ENCODE measurements around the gene UBTD2. TPM values are rescaled to one million over a fixed set of nuclear protein-coding genes. Genes with fewer than 3 reads are reported as not detected.

Gene UBTD2
- total RNA-seq, 2 donors from 2014 or later = 30.4 to 30.5 TPM

- TF ChIP-seq, protein P1, sequence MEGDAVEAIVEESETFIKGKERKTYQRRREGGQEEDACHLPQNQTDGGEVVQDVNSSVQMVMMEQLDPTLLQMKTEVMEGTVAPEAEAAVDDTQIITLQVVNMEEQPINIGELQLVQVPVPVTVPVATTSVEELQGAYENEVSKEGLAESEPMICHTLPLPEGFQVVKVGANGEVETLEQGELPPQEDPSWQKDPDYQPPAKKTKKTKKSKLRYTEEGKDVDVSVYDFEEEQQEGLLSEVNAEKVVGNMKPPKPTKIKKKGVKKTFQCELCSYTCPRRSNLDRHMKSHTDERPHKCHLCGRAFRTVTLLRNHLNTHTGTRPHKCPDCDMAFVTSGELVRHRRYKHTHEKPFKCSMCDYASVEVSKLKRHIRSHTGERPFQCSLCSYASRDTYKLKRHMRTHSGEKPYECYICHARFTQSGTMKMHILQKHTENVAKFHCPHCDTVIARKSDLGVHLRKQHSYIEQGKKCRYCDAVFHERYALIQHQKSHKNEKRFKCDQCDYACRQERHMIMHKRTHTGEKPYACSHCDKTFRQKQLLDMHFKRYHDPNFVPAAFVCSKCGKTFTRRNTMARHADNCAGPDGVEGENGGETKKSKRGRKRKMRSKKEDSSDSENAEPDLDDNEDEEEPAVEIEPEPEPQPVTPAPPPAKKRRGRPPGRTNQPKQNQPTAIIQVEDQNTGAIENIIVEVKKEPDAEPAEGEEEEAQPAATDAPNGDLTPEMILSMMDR (conservative IDR thresholded peaks at IDR 0.05) = no peak
- H3K4me1 Mint-ChIP-seq = no peaks in the 10 kb centered on the region
- Histone ChIP-seq H3K36me3 (ENCODE audit: control insufficient read depth, insufficient read depth, low read length) (no peaks in the 10 kb centered on the region), H3K9ac (ENCODE audit: extremely low read depth, low read length, poor library complexity, severe bottlenecking) (no peak overlapping the region), H3K27me3 (ENCODE audit: control insufficient read depth, insufficient read depth, low read length, poor library complexity, severe bottlenecking) (no peaks in the 10 kb centered on the region), H3K27ac (ENCODE audit: low read depth, low read length) (peak overlapping the region; percentile 30), H3K4me1 (ENCODE audit: control insufficient read depth, insufficient read depth, low read length) (no peaks in the 10 kb centered on the region), H3K9me3 (ENCODE audit: control insufficient read depth, low read length) (peaks cover 5% of the 10 kb centered on the region), H3K4me3 (ENCODE audit: low read length) (no peak overlapping the region)
- H3K27ac Mint-ChIP-seq = no peak overlapping the region
- DNase-seq = peak; percentile 22
- no peak overlapping the region for H3K4me3 Mint-ChIP-seq
- no peaks in the 10 kb centered on the region for H3K36me3 Mint-ChIP-seq (ENCODE audit: low read depth)
- H3K9me3 Mint-ChIP-seq = peaks cover 12% of the 10 kb centered on the region
- 83 to 100% methylated on average over 2 to 3 of the region's 3 CpGs for WGBS, 2 experiments (ENCODE audit: insufficient coverage in 1 of 2, insufficient read length in 1 of 2)
- H3K27me3 Mint-ChIP-seq (ENCODE audit: insufficient read depth) = no peaks in the 10 kb centered on the region
Measured at GRCh38 chr5:172303572-172304335, 20.2 kb upstream of the UBTD2 start.

GRCh38 chr5:172303162-172303561, 19.6 kb upstream of the UBTD2 start:
- Histone ChIP-seq H3K27me3 (ENCODE audit: control insufficient read depth, insufficient read depth, low read length, poor library complexity, severe bottlenecking) (no peaks in the 10 kb centered on the region), H3K4me3 (ENCODE audit: low read length) (no peak overlapping the region), H3K9ac (ENCODE audit: extremely low read depth, low read length, poor library complexity, severe bottlenecking) (no peak overlapping the region), H3K4me1 (ENCODE audit: control insufficient read depth, insufficient read depth, low read length) (no peaks in the 10 kb centered on the region), H3K27ac (ENCODE audit: low read depth, low read length) (peak overlapping the region; percentile 30), H3K36me3 (ENCODE audit: control insufficient read depth, insufficient read depth, low read length) (no peaks in the 10 kb centered on the region), H3K9me3 (ENCODE audit: control insufficient read depth, low read length) (peaks cover 5% of the 10 kb centered on the region)
- WGBS, 2 experiments (ENCODE audit: insufficient coverage in 1 of 2, insufficient read length in 1 of 2) = 70 to 79% methylated on average over 5 of the region's 5 CpGs
- H3K9me3 Mint-ChIP-seq = peaks cover 12% of the 10 kb centered on the region
- H3K27me3 Mint-ChIP-seq (ENCODE audit: insufficient read depth) = no peaks in the 10 kb centered on the region
- H3K4me3 Mint-ChIP-seq = no peak overlapping the region
- no peaks in the 10 kb centered on the region for H3K36me3 Mint-ChIP-seq (ENCODE audit: low read depth)
- DNase-seq = peak; percentile 35
- no peaks in the 10 kb centered on the region for H3K4me1 Mint-ChIP-seq
- no peak overlapping the region for H3K27ac Mint-ChIP-seq
- TF ChIP-seq, protein P1 (conservative IDR thresholded peaks at IDR 0.05) = no peak

- Mint-ChIP-seq H3K27ac (no peak overlapping the region), H3K36me3 (ENCODE audit: low read depth) (no peaks in the 10 kb centered on the region), H3K27me3 (ENCODE audit: insufficient read depth) (no peaks in the 10 kb centered on the region), H3K4me1 (no peaks in the 10 kb centered on the region), H3K4me3 (no peak overlapping the region), H3K9me3 (peaks cover 12% of the 10 kb centered on the region)
- DNase-seq = no peak
- TF ChIP-seq, protein P1 (conservative IDR thresholded peaks at IDR 0.05) = no peak
- H3K27ac ChIP-seq (ENCODE audit: low read depth, low read length) = no peak overlapping the region
- 83 to 85% methylated on average over 9 of the region's 9 CpGs for WGBS, 2 experiments (ENCODE audit: insufficient coverage in 1 of 2, insufficient read length in 1 of 2)
- no peaks in the 10 kb centered on the region for H3K36me3 ChIP-seq (ENCODE audit: control insufficient read depth, insufficient read depth, low read length)
- H3K27me3 ChIP-seq (ENCODE audit: control insufficient read depth, insufficient read depth, low read length, poor library complexity, severe bottlenecking) = no peaks in the 10 kb centered on the region
- no peak overlapping the region for H3K4me3 ChIP-seq (ENCODE audit: low read length)
- peaks cover 5% of the 10 kb centered on the region for H3K9me3 ChIP-seq (ENCODE audit: control insufficient read depth, low read length)
- H3K4me1 ChIP-seq (ENCODE audit: control insufficient read depth, insufficient read depth, low read length) = no peaks in the 10 kb centered on the region
- no peak overlapping the region for H3K9ac ChIP-seq (ENCODE audit: extremely low read depth, low read length, poor library complexity, severe bottlenecking)
Measured at GRCh38 chr5:172302047-172302710, 18.6 kb upstream of the UBTD2 start.

Data from endodermal cell (in vitro differentiated cells).